Measurements from ENCODE around the gene CNTROB.

- TF ChIP-seq, protein P1, sequence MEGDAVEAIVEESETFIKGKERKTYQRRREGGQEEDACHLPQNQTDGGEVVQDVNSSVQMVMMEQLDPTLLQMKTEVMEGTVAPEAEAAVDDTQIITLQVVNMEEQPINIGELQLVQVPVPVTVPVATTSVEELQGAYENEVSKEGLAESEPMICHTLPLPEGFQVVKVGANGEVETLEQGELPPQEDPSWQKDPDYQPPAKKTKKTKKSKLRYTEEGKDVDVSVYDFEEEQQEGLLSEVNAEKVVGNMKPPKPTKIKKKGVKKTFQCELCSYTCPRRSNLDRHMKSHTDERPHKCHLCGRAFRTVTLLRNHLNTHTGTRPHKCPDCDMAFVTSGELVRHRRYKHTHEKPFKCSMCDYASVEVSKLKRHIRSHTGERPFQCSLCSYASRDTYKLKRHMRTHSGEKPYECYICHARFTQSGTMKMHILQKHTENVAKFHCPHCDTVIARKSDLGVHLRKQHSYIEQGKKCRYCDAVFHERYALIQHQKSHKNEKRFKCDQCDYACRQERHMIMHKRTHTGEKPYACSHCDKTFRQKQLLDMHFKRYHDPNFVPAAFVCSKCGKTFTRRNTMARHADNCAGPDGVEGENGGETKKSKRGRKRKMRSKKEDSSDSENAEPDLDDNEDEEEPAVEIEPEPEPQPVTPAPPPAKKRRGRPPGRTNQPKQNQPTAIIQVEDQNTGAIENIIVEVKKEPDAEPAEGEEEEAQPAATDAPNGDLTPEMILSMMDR (IDR thresholded peaks at IDR 0.05) = no peak
- TF ChIP-seq EP300 (IDR thresholded peaks at IDR 0.05) (no peak), POLR2A (IDR thresholded peaks at IDR 0.05) (no peak)
Observed at GRCh38 chr17:7977805-7978204, 45.8 kb downstream of the CNTROB start.
